Sigmoid colon (tissue), 4 donors: Measurements from ENCODE around the gene PREX1.

Experiments
- EP300 ChIP-seq, 4 donors: sonication (generic); formaldehyde crosslinking; IDR thresholded peaks; one replicate each; pipeline ENCODE4 v1.6.1; 2017; ENCODE audit warnings: antibody characterized with exemption in 4 of 4
- POLR2AphosphoS5 ChIP-seq, 4 donors: sonication (generic); formaldehyde crosslinking; IDR thresholded peaks; one replicate each; pipeline ENCODE4 v1.6.1; 2017; ENCODE audit warnings: antibody characterized with exemption in 4 of 4

DNA sequence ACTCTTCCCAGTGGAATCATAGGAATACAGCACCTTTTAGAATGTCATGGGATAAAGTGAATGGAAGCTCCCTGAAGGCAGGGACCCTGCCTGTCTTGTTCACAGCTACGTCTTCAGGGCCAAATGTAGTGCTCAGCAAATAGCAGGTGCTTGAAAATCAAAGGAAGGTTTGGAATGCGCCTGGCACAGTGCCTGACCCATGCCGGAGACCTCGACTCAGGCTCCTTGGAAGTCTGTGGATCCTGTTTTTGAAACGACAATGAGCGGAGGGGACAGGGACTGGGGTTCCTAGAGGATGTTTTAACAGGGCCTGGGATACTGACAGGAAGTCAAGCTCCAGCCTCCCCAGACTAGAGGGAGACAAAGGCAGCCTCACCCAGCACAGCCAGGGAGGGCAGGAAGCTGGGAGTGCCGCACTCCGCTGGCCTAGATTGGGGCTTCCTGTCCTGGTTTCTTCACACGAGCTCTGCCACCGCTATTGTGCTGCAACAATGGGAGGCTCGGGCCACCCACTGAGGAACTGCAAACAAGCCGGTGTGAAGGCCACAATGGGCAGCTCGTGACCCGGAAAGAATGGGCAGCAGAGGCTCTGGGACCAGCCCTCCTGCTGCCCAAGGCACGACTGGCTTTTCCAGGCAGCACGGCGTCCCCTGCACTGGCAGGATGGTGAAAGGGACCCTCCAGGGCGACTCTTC, 76.7 kb downstream of the PREX1 start:
- TF ChIP-seq POLR2AphosphoS5 (IDR thresholded peaks at IDR 0.05) (no peak), EP300 (IDR thresholded peaks at IDR 0.05) (no peak)
